ENCODE results near the gene ADI1.

Gene ADI1

DNA sequence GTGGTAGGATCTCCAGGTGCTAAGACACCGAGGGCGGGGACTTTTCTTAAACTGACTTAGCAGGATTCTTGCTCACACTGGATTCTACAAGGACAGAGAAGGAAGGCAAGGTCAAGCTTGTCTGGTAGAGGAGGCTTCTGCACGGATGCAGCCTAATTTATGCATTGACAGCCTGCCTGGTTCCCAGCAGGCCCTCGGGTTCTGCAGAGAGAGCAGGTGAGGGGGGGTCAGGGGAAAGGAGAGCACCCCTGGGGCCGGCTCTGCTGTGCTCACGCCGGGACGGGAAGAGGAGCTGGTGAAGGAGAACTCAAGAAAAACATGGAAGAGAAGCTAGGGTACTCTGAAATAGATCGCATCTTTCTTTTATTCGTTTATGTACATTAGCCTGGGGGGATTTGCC, 46.4 kb downstream of the ADI1 start:
- TF ChIP-seq SIN3A (IDR thresholded peaks at IDR 0.05; ENCODE audit: borderline replicate concordance, insufficient read depth, low read length), result no peak
- TF ChIP-seq FOXP2 (optimal IDR thresholded peaks at IDR 0.05; ENCODE audit: borderline replicate concordance, extremely low read depth, extremely low read length, insufficient read depth), result no peak
- TF ChIP-seq, protein P1, sequence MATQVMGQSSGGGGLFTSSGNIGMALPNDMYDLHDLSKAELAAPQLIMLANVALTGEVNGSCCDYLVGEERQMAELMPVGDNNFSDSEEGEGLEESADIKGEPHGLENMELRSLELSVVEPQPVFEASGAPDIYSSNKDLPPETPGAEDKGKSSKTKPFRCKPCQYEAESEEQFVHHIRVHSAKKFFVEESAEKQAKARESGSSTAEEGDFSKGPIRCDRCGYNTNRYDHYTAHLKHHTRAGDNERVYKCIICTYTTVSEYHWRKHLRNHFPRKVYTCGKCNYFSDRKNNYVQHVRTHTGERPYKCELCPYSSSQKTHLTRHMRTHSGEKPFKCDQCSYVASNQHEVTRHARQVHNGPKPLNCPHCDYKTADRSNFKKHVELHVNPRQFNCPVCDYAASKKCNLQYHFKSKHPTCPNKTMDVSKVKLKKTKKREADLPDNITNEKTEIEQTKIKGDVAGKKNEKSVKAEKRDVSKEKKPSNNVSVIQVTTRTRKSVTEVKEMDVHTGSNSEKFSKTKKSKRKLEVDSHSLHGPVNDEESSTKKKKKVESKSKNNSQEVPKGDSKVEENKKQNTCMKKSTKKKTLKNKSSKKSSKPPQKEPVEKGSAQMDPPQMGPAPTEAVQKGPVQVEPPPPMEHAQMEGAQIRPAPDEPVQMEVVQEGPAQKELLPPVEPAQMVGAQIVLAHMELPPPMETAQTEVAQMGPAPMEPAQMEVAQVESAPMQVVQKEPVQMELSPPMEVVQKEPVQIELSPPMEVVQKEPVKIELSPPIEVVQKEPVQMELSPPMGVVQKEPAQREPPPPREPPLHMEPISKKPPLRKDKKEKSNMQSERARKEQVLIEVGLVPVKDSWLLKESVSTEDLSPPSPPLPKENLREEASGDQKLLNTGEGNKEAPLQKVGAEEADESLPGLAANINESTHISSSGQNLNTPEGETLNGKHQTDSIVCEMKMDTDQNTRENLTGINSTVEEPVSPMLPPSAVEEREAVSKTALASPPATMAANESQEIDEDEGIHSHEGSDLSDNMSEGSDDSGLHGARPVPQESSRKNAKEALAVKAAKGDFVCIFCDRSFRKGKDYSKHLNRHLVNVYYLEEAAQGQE (IDR thresholded peaks at IDR 0.05; ENCODE audit: insufficient read depth in 1 of 2, low read depth in 2 of 2, low read length in 2 of 2), result no peak
- TF ChIP-seq POLR2AphosphoS5 (IDR thresholded peaks at IDR 0.05; ENCODE audit: low read depth, low read length), result no peak
- no peak for TF ChIP-seq TAF1 (IDR thresholded peaks at IDR 0.05; ENCODE audit: borderline replicate concordance, insufficient read depth, low read length)

DNA sequence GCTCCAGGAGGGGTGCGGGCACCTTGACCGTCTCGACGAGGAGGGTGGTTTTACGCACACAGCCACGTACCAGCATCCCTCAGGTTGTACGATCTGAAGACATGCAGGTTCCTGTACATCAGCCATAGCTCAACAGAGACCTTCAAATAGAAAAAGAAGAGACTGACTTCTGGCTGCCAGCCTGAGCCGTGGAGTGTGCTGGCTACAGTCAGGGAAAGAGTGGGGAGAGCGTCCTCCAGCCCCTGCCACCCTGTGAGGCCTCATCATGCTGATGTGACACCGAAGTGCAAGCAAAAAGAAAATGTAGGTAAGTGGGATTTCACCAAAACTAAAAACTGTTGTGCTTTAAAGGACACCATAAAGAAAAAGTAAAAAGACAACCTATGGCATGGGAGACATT, 47.0 kb downstream of the ADI1 start:
- TF ChIP-seq TAF1 (IDR thresholded peaks at IDR 0.05; ENCODE audit: borderline replicate concordance, insufficient read depth, low read length), result no peak
- no peak for TF ChIP-seq SIN3A (IDR thresholded peaks at IDR 0.05; ENCODE audit: borderline replicate concordance, insufficient read depth, low read length)
- TF ChIP-seq, protein P1 (IDR thresholded peaks at IDR 0.05; ENCODE audit: insufficient read depth in 1 of 2, low read depth in 2 of 2, low read length in 2 of 2), result no peak
- TF ChIP-seq POLR2AphosphoS5 (IDR thresholded peaks at IDR 0.05; ENCODE audit: low read depth, low read length), result no peak
- no peak for TF ChIP-seq FOXP2 (optimal IDR thresholded peaks at IDR 0.05; ENCODE audit: borderline replicate concordance, extremely low read depth, extremely low read length, insufficient read depth)

DNA sequence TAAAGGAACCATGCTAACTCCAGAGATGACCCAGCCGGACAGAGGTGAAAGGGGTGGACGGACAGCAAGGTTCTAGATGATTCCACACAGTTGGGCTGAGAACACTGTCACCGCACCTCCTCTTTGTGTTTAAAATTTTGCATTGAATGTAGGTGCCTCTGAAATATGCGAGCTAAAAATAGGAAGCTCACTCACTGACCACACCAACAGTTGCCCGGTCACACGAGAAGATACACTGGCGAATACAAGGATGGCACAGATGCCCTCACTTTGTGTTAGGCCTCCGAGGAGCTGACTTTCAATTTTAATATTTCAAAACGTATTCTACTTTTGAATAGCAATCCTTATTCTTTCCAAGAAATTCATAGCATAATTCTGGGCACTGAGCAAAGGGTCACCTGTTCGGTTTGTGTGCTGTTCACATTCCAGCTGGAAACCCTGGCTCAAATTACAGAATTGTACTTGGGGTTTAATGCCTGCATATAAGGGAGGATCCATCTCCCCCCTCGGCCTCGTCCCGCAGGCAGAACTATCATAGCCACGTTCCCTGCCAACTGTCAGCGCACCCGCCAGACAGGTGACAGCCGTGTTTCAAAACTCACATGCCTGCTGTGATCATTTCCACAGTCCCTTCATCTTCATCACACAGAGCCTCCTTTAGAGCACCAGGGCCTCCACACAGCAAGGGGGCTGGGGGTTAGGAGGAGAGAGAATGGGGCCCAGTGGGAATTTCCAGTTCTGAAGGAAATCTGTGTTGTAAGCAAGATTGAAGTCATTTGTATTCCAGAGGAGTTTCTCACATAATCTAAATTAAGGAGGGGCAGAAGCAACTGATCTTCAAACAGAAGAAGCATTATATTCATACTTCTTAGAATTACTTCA, 48.2 kb downstream of the ADI1 start:
- TF ChIP-seq POLR2AphosphoS5 (IDR thresholded peaks at IDR 0.05; ENCODE audit: low read depth, low read length), result no peak
- TF ChIP-seq TAF1 (IDR thresholded peaks at IDR 0.05; ENCODE audit: borderline replicate concordance, insufficient read depth, low read length), result no peak
- TF ChIP-seq, protein P1 (IDR thresholded peaks at IDR 0.05; ENCODE audit: insufficient read depth in 1 of 2, low read depth in 2 of 2, low read length in 2 of 2), result no peak
- TF ChIP-seq FOXP2 (optimal IDR thresholded peaks at IDR 0.05; ENCODE audit: borderline replicate concordance, extremely low read depth, extremely low read length, insufficient read depth), result no peak
- no peak for TF ChIP-seq SIN3A (IDR thresholded peaks at IDR 0.05; ENCODE audit: borderline replicate concordance, insufficient read depth, low read length)

DNA sequence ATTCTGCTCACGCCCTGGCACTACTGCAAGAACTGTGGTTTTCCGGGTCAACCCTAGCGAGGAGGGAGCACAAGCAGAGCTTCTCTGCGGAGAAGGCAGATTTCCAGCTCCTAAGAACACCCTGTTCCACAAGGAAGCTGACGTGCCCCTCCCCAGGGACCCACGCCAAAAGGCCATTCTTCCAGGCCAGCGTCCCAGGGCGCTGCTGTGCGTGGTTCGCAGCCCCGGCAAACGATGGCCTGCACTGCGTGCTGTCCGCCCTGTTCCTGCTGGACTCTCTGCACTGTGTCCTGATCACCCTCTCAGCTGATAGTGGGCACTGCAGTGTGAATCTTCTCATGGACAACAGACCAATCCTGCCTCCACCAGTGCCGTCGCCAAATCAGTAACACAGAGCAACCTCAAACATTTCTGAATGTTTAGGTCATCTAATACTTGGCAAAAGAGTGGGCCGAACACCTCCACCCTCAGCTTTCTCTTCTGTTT, 49.1 kb downstream of the ADI1 start:
- TF ChIP-seq TAF1 (IDR thresholded peaks at IDR 0.05; ENCODE audit: borderline replicate concordance, insufficient read depth, low read length), result no peak
- TF ChIP-seq POLR2AphosphoS5 (IDR thresholded peaks at IDR 0.05; ENCODE audit: low read depth, low read length), result no peak
- TF ChIP-seq SIN3A (IDR thresholded peaks at IDR 0.05; ENCODE audit: borderline replicate concordance, insufficient read depth, low read length), result no peak
- TF ChIP-seq FOXP2 (optimal IDR thresholded peaks at IDR 0.05; ENCODE audit: borderline replicate concordance, extremely low read depth, extremely low read length, insufficient read depth), result no peak
- TF ChIP-seq, protein P1 (IDR thresholded peaks at IDR 0.05; ENCODE audit: insufficient read depth in 1 of 2, low read depth in 2 of 2, low read length in 2 of 2), result no peak
